Measurements from ENCODE around the gene FAM83G.

- TF ChIP-seq CTCF (tag by site-specific recombination; IDR thresholded peaks at IDR 0.05) (no peak), SP2 (tag by site-specific recombination; IDR thresholded peaks at IDR 0.05) (no peak), HOXA7 (CRISPR knock-in tag; IDR thresholded peaks at IDR 0.05; ENCODE audit: borderline replicate concordance) (no peak), ZNF785 (tag by site-specific recombination; IDR thresholded peaks at IDR 0.05) (no peak), ZNF26 (tag by site-specific recombination; IDR thresholded peaks at IDR 0.05) (no peak), ZNF274 (IDR thresholded peaks at IDR 0.05; ENCODE audit: low read length) (no peak), ZNF274 (tag by site-specific recombination; IDR thresholded peaks at IDR 0.05; ENCODE audit: borderline replicate concordance) (no peak), ZNF133 (tag by site-specific recombination; IDR thresholded peaks at IDR 0.05) (no peak), ZSCAN30 (tag by site-specific recombination; IDR thresholded peaks at IDR 0.05) (no peak), ZNF571 (tag by site-specific recombination; IDR thresholded peaks at IDR 0.05) (no peak)
- TF ChIP-seq, protein P1, sequence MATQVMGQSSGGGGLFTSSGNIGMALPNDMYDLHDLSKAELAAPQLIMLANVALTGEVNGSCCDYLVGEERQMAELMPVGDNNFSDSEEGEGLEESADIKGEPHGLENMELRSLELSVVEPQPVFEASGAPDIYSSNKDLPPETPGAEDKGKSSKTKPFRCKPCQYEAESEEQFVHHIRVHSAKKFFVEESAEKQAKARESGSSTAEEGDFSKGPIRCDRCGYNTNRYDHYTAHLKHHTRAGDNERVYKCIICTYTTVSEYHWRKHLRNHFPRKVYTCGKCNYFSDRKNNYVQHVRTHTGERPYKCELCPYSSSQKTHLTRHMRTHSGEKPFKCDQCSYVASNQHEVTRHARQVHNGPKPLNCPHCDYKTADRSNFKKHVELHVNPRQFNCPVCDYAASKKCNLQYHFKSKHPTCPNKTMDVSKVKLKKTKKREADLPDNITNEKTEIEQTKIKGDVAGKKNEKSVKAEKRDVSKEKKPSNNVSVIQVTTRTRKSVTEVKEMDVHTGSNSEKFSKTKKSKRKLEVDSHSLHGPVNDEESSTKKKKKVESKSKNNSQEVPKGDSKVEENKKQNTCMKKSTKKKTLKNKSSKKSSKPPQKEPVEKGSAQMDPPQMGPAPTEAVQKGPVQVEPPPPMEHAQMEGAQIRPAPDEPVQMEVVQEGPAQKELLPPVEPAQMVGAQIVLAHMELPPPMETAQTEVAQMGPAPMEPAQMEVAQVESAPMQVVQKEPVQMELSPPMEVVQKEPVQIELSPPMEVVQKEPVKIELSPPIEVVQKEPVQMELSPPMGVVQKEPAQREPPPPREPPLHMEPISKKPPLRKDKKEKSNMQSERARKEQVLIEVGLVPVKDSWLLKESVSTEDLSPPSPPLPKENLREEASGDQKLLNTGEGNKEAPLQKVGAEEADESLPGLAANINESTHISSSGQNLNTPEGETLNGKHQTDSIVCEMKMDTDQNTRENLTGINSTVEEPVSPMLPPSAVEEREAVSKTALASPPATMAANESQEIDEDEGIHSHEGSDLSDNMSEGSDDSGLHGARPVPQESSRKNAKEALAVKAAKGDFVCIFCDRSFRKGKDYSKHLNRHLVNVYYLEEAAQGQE (tag by site-specific recombination; IDR thresholded peaks at IDR 0.05), result no peak
- TF ChIP-seq, protein P2, sequence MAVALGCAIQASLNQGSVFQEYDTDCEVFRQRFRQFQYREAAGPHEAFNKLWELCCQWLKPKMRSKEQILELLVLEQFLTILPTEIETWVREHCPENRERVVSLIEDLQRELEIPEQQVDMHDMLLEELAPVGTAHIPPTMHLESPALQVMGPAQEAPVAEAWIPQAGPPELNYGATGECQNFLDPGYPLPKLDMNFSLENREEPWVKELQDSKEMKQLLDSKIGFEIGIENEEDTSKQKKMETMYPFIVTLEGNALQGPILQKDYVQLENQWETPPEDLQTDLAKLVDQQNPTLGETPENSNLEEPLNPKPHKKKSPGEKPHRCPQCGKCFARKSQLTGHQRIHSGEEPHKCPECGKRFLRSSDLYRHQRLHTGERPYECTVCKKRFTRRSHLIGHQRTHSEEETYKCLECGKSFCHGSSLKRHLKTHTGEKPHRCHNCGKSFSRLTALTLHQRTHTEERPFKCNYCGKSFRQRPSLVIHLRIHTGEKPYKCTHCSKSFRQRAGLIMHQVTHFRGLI (tag by site-specific recombination; IDR thresholded peaks at IDR 0.05), result no peak
- TF ChIP-seq, protein P3, sequence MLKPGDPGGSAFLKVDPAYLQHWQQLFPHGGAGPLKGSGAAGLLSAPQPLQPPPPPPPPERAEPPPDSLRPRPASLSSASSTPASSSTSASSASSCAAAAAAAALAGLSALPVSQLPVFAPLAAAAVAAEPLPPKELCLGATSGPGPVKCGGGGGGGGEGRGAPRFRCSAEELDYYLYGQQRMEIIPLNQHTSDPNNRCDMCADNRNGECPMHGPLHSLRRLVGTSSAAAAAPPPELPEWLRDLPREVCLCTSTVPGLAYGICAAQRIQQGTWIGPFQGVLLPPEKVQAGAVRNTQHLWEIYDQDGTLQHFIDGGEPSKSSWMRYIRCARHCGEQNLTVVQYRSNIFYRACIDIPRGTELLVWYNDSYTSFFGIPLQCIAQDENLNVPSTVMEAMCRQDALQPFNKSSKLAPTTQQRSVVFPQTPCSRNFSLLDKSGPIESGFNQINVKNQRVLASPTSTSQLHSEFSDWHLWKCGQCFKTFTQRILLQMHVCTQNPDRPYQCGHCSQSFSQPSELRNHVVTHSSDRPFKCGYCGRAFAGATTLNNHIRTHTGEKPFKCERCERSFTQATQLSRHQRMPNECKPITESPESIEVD (tag by site-specific recombination; IDR thresholded peaks at IDR 0.05), result no peak
Measured at GRCh38 chr17:18928628-18929125, 75.9 kb downstream of the FAM83G start.
